HG03139 (cell line): ENCODE results near the gene ZNF451.

Source experiments
- ATAC-seq: cut with Tn5 transposase; IDR thresholded peaks from one replicate; pipeline ENCODE4 v1.9.1; 2021; ENCODE audit not compliant: unreplicated experiment

ZNF451 gene

DNA sequence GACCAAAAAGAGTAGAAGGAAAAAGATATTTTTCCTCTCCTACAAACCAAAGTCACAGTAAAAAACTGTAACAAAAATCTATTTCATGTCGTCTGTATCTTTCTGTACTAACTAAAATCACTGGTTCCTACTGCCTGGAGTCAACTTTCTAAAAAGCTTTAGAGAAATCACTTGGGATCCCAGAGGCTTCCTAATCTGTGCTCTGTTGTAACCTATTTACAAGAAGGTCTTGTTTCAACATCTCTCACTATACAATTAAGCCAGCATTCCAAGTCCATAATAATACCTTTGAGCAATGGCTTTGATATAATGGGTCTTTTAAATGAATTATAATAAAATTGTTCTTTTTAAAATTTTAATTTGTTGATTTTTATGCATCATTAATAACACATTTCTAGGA, 111.7 kb downstream of the ZNF451 start:
- ATAC-seq: no peak

DNA sequence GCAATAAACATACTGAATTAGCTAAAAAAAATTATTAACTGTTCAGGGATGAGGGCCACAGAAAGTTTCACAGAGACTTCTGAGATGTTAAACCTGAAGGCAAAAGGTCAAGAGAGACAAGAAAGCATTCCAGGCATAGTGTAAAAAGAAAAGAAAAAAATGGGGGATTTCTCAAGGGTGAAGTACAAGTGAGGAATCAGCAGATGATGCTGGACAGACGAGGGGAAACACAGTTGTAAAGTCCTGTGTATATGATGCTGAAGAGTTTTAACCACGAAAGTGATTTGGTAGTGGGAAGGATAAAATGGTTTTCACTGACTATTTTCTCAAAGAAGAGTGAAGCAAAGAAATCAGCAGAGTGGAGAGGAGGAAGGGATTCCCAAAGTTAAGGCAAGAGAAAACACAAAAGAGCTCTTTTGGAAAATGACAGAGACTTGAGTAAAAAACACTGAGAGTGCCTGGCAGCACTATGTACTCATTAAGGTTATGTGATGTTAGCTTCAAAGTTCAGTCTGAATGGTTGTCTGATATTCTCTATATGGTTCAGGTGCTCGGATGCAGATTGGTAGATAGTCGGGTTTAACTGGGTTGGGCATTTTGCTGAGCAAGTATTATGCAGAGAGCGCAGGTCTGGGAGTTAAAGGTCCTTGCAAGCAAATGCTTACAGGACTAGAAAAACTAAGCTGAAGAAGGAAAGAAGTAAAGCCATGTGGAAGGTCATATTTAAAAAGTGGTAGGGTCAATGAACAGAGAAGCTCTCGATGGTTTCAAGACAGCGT, 115.8 kb downstream of the ZNF451 start:
- no peak for ATAC-seq

DNA sequence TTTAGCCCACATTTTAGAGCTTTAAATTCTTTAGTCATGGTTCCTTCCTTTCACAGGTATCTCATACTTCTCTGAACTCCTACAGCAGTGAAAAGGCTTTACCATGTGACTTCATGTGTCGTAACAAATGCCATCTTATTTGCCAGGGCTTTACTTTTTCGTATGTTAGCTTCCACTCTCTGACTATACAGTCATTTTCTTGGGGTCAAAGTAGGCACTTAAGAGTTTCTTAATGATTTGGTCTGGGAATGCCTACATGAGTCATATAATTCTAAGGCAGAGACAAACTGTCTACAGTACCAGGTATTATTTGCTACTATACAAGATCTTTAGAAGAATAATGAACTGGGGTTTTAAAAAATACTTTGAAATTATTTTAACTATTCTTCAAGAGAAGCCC, 117.2 kb downstream of the ZNF451 start:
- no peak for ATAC-seq

DNA sequence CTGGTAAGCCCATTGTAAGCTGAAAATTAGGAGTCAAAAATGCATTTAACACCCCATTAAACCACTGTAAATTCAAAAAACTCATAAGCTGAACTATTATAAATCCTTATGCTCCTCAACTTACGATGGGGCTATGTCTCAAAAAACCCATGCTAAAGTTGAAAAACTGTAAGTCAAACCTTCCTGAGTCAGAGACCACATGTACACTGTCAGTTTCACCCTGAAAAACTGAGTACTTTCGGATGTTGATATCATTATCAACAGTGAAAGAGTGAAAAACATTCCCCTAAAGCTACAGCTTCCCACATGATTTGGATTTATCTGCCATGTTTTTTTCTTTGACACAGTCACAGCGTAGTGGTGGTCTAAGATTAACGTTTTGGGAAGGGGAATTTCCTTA, 117.9 kb downstream of the ZNF451 start:
- ATAC-seq: no peak

DNA sequence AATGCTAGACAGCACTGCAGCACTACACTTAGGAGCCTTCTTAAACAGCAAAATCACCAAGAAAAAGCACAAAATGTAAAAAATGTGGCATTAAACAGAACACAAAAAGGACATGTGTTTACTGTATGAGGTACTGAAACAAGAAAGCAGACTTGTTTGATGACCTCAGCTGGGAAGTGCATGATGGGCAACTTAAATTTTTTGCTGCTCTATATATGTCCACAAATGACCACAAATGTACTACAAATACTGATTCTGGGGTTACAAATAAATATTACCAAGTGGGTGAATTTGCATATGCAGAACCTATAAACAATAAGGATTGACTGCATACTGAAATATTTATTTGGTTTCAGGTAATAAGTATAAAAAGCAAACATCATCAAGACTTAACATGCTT, 119.0 kb downstream of the ZNF451 start:
- ATAC-seq: no peak

DNA sequence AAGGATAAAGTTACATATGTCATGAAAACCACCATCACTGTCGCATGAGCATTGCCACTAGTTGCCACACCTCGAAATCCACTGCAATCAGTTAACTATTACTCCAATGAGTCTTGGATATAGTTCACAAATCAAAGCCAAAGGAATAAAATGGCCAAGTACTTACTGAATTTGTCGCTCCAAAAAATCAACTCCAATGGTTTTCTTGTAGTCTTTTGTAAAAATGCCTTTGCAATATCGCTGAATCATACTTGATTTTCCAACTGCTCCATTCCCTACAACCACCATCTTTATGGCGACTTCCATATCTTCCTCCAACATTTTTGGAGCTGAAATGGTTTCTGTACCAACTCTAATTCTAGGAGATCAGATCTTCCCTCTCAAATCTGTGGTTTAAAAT, 120.1 kb downstream of the ZNF451 start:
- no peak for ATAC-seq

DNA sequence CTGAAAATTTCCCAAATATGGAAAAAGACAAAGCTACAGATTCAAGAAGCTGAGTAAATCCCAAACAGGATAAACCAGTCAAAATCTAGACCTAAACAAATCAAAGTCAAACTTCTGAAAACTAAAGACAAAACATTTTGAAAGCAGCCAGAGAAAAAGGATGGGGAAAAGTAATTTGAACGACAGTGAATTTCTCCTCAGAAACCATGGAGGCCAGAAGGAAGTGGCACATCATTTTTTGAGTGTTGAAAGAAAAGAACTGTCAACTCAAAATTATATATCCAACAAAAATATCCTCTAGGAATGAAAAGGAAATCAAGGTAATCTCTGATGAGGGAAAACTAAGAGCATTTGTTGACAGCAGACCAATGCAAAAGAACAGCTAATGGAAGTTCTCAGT, 125.3 kb downstream of the ZNF451 start:
- ATAC-seq: no peak

DNA sequence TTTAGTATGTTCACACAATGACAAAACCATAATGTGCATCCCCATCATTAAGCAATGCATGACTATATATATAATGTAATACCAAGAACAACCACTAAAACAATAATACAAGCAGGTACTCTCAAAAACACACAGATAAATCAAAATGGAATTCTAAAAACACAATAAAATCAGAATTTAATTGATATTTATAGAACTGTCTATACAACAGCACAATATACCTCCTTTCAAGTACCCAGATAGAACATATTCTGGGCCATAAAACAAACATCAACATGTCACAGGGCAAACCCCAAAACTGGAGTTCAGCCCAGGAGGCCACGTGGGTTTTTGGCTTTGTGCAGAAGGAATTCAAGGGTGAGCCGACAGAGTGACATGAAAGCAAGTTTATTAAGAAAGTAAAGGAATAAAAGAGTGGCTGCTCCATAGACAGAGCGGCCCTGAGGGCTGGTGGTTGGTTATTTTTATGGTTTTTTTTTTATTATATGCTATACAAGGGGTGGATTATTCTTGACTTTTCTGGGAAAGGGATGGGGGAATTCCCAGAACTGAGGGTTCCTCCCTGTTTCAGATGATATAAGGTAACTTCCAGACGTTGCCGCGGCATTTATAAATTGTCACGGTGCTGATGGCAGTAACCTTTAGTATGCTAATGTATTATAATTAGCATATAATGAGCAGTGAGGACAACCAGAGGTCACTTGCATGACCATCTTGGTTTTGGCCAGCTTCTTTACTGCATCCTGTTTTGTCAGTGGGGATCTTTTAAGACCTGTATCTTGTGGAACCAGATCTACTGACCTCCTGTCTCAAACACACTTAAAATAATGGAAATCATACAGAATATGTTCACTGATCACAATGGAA, 126.5 kb downstream of the ZNF451 start:
- ATAC-seq: no peak

DNA sequence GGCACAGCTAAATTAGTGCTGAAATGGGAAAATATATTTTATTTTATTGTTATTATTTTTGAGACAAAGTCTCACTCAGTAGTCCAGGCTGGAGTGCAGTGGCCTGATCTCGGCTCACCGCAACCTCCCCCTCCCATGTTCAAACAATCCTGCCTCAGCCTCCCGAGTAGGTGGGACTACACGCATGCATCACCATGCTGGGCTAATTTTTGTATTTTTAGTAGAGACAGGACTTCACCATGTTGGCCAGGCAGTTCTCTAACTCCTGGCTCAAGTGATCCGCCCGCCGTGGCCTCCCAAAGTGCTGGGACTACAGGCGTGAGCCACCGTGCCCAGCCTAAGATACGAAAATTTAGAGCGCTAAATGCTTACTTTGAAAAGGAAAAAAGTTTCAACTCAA, 127.3 kb downstream of the ZNF451 start:
- no peak for ATAC-seq
